Common myeloid progenitor, CD34-positive (primary cell): ENCODE measurements around the gene SMURF1.

Experiments used
- CTCF ChIA-PET: fragments of 350-600 bp; sonication (Branson Sonifier 250); formaldehyde crosslinking; loops from one replicate; lab custom pipeline; 2021; ENCODE audit warnings: antibody characterized with exemption; lab: Charles Lee
- POLR2A ChIA-PET: fragments of 350-600 bp; sonication (Branson Sonifier 250); formaldehyde crosslinking; loops from one replicate; lab custom pipeline; 2021; ENCODE audit warnings: antibody characterized with exemption; lab: Charles Lee
- DNase-seq, 3 donors: peaks; one replicate each; pipeline versions ENCODE4 v3.0.0 to v3.0.0-alpha.2; 2013
- H3K27ac ChIP-seq, 2 experiments: 1 replicate in 1 of 2; 2 replicates in 1 of 2; pipeline ENCODE4 v1.7.0; 2013; ENCODE audit warnings: inconsistent platforms in 2 of 2, low read length in 2 of 2, mild to moderate bottlenecking in 2 of 2, low read depth in 1 of 2, moderate library complexity in 1 of 2; ENCODE audit not compliant: severe bottlenecking in 2 of 2, insufficient read depth in 1 of 2, poor library complexity in 1 of 2
- H3K27me3 ChIP-seq, 5 experiments: replicated peaks in 2 of 5; 1 replicate in 3 of 5; 2 replicates in 2 of 5; pipeline versions ENCODE4 v1.6.1 to v1.7.0; 2013; ENCODE audit warnings: low read length in 4 of 5, mild to moderate bottlenecking in 2 of 5, moderate library complexity in 2 of 5, inconsistent platforms in 1 of 5; ENCODE audit not compliant: insufficient read depth in 5 of 5, control insufficient read depth in 4 of 5
- H3K36me3 ChIP-seq, 4 experiments: 1 replicate in 2 of 4; 2 replicates in 2 of 4; pipeline versions ENCODE4 v1.6.1 to v1.7.0; 2013; ENCODE audit warnings: low read length in 3 of 4, control low read depth in 1 of 4, mild to moderate bottlenecking in 1 of 4; ENCODE audit not compliant: control insufficient read depth in 4 of 4, insufficient read depth in 4 of 4
- H3K4me1 ChIP-seq, 4 experiments: 1 replicate in 3 of 4; 2 replicates in 1 of 4; pipeline versions ENCODE4 v1.6.1 to v1.7.1; 2013; ENCODE audit warnings: low read length in 3 of 4, mild to moderate bottlenecking in 3 of 4, control low read depth in 1 of 4, inconsistent platforms in 1 of 4, moderate library complexity in 1 of 4; ENCODE audit not compliant: control insufficient read depth in 4 of 4, insufficient read depth in 4 of 4; ENCODE audit errors: control extremely low read depth in 1 of 4
- H3K4me3 ChIP-seq, 7 experiments: 1 replicate in 4 of 7; 2 replicates in 3 of 7; pipeline versions ENCODE4 v1.5.1 to v1.7.0; 2013; ENCODE audit warnings: mild to moderate bottlenecking in 7 of 7, low read length in 6 of 7, moderate library complexity in 6 of 7, inconsistent platforms in 2 of 7, low read depth in 2 of 7, control low read depth in 1 of 7; ENCODE audit not compliant: insufficient read depth in 4 of 7, control insufficient read depth in 1 of 7; ENCODE audit errors: extremely low read depth in 1 of 7
- H3K9me3 ChIP-seq, 5 experiments: 1 replicate in 4 of 5; 2 replicates in 1 of 5; pipeline versions ENCODE4 v1.6.1 to v1.7.1; 2013; ENCODE audit warnings: low read length in 4 of 5, mild to moderate bottlenecking in 2 of 5, inconsistent platforms in 1 of 5, low read depth in 1 of 5, moderate library complexity in 1 of 5; ENCODE audit not compliant: control insufficient read depth in 4 of 5, insufficient read depth in 2 of 5; ENCODE audit errors: control extremely low read depth in 1 of 5
- whole genome bisulfite sequencing: methylation state at CpG from one replicate; pipeline ENCODE4 v1.1.5; 2013; ENCODE audit not compliant: insufficient coverage; 5-methylcytosine and 5-hydroxymethylcytosine counted together

SMURF1 gene

DNA sequence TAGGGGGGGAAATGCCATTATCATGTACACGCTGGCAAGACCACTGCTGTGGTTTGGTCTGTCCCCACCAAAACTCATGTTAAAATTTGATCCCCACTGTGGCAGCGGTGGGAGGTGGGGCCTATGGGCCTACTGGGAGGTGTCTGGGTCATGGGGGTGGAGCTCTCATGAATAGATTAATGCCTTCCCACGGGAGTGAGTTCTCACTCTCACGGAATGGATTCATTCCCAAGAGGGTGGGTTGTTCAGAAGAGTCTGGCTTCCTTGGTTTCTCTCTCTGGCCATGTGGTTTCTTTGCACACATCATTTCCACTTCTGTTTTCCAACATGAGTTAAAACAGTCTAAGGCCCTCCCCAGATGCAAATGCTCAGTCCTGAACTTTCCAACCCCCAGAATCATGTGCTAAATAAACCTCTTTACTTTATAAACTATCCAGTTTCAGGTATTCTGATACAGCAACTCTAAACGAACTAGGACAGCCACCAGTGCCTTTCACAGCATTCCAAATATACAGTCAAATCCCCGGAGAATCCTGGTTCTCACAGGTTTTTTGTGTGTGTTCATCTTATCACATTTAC lies 44.3 kb downstream of the SMURF1 start:
- 90% methylated on average over 2 of the region's 6 CpGs for WGBS
- H3K36me3 ChIP-seq: peaks cover 0 to 22% (median 3%) of the 10 kb centered on the region in 4 experiments
- H3K4me1 ChIP-seq: no peaks in the 10 kb centered on the region
- H3K27me3 ChIP-seq: no peaks in the 10 kb centered on the region
- H3K9me3 ChIP-seq: peaks cover 6 to 30% (median 10%) of the 10 kb centered on the region in 5 experiments
- DNase-seq: no peak
- CTCF ChIA-PET: interaction anchor here (0.7 to 1.4 kb wide), 2 partner anchors 27 to 151 kb away, joined by 3 read pairs; no protein-coding TSS in a partner anchor
- H3K27ac ChIP-seq: no peak overlapping the region
- POLR2A ChIA-PET: no interaction called here
- no peak overlapping the region for H3K4me3 ChIP-seq

DNA sequence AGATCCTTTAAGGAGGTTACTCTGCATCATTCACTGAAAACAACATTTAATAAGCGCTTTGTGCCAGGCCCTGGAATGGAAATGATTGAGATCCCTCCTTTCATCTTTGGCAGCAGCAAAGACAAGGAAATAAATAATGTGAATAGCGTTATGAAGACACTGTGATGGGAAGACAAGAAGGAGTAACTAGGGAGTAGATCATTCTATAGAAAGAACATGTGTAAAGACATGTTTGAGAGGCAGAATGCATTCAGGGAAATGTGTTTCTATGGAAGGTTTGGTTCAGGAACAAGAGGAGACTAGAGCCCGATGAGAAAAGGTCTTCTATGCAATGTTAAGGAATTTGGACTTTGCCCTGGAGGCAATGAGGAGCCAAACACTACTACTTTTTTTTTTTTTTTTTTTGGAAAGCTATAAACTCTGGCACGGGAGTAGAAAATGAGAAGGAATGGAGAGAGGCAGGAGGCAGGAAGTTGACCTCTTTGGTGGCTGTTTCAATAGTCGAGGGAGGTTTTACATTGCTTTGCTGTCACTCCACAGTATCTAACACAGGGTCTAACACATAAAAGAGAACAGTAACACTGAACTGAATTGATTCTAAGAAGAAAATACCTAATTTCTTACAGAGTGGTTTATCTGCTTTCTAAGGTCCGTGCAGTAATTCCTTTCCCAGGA lies 44.9 kb downstream of the SMURF1 start:
- no peaks in the 10 kb centered on the region for H3K4me1 ChIP-seq
- 96% methylated on average over 4 of the region's 6 CpGs for WGBS
- H3K36me3 ChIP-seq: peaks cover 0 to 22% (median 3%) of the 10 kb centered on the region in 4 experiments
- H3K27ac ChIP-seq: no peak overlapping the region
- peaks cover 6 to 30% (median 10%) of the 10 kb centered on the region in 5 experiments for H3K9me3 ChIP-seq
- ChIA-PET POLR2A (no interaction called here), CTCF (no interaction called here)
- no peak overlapping the region for H3K4me3 ChIP-seq
- H3K27me3 ChIP-seq: no peaks in the 10 kb centered on the region
- DNase-seq: no peak

DNA sequence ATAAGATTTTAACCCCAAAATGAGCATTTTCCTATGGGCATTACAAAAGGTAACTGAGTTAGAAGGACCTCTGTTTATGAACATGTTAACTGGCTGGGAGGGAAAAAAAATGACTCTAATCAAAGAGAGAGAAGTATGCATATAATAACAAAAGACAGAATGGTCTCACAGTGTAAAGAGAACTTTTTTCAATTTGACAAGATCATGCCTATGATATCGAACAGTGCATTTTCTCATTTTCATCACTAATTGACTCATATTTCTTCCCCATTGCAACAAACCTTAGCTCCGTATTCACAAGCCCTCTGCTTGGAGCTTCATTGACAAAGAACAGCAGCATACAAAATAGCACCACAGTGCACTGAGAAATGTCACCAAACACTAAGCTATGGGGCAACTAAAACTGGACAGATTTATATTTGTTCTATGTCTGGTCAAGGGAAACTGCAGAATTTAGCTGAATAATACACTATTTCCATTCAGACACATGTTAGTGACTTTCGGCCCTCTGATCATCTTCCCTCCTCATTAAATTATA lies 45.6 kb downstream of the SMURF1 start:
- no peaks in the 10 kb centered on the region for H3K4me1 ChIP-seq
- DNase-seq: no peak
- H3K27ac ChIP-seq: no peak overlapping the region
- 90% methylated on average over 2 of the region's 3 CpGs for WGBS
- ChIA-PET CTCF (interaction anchor here (1.1 kb wide), 1 partner anchor 16 kb away, joined by 3 read pairs; no protein-coding TSS in a partner anchor), POLR2A (no interaction called here)
- peaks cover 6 to 30% (median 10%) of the 10 kb centered on the region in 5 experiments for H3K9me3 ChIP-seq
- peaks cover 0 to 22% (median 3%) of the 10 kb centered on the region in 4 experiments for H3K36me3 ChIP-seq
- H3K4me3 ChIP-seq: no peak overlapping the region
- H3K27me3 ChIP-seq: no peaks in the 10 kb centered on the region

DNA sequence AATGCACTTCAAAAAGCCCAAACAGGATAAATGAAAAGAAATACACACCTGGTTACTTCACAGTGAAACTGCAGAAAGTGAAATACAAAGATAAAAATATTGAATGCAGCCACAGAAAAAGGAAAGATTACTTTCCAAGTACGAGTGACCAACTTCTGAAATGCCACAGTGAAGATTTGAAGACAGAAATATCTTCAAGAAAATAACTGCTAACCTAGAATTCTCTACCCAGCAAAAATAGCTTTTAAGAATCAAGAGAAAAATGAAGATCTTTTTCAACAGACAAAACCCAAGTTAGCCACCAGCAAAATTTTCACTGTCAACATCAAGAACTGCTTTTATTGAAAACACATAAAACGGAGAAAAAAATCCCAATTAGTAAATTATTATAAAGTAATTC lies 46.2 kb downstream of the SMURF1 start:
- no peak for DNase-seq
- H3K27me3 ChIP-seq: no peaks in the 10 kb centered on the region
- no peaks in the 10 kb centered on the region for H3K4me1 ChIP-seq
- WGBS: no CpG with 5 or more reads among the region's 2 CpGs
- peaks cover 6 to 30% (median 10%) of the 10 kb centered on the region in 5 experiments for H3K9me3 ChIP-seq
- peaks cover 0 to 22% (median 3%) of the 10 kb centered on the region in 4 experiments for H3K36me3 ChIP-seq
- no peak overlapping the region for H3K27ac ChIP-seq
- POLR2A ChIA-PET: no interaction called here
- CTCF ChIA-PET: interaction anchor here (1.1 kb wide), 1 partner anchor 17 kb away, joined by 3 read pairs; no protein-coding TSS in a partner anchor
- H3K4me3 ChIP-seq: no peak overlapping the region

DNA sequence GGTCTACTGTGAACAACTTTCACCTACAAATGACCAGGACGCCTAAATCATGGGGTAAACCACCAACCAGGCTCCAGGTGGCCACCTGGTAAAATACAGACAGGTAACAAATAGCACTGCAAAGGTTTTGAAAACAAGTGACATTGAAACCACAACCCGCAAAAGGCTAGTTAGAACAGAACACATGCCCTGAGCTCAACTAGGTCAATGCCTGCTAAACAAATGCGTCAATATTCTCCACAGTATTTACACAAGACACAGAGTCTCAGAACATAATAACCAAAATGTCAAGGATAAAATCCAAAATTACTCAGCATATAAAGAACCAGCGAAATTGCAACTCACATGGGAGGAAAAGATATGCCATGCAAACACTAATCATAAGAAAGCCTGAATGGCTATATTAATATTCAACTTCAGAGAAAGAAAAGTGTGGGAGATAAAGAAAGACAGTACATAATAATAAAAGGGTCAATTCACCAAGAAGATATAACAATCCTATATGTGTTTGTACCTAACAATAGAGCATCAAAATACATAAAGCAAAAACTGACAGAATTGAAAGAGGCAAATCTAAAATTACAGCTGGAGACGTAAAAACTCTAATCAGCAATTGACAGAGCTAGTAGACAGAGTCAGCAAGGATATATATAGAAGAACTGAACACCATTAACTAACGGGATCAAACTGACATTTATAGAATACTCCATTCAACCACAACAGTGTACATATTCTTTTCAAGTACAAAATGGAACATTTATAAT lies 47.6 kb downstream of the SMURF1 start:
- no peaks in the 10 kb centered on the region for H3K27me3 ChIP-seq
- H3K4me1 ChIP-seq: no peaks in the 10 kb centered on the region
- no peak for DNase-seq
- peaks cover 0 to 22% (median 3%) of the 10 kb centered on the region in 4 experiments for H3K36me3 ChIP-seq
- ChIA-PET CTCF (interaction anchor here (0.8 kb wide), 1 partner anchor 19 kb away, joined by 3 read pairs; no protein-coding TSS in a partner anchor), POLR2A (no interaction called here)
- H3K27ac ChIP-seq: no peak overlapping the region
- WGBS: 100% methylated on average over 2 of the region's 6 CpGs
- peaks cover 6 to 30% (median 10%) of the 10 kb centered on the region in 5 experiments for H3K9me3 ChIP-seq
- no peak overlapping the region for H3K4me3 ChIP-seq

DNA sequence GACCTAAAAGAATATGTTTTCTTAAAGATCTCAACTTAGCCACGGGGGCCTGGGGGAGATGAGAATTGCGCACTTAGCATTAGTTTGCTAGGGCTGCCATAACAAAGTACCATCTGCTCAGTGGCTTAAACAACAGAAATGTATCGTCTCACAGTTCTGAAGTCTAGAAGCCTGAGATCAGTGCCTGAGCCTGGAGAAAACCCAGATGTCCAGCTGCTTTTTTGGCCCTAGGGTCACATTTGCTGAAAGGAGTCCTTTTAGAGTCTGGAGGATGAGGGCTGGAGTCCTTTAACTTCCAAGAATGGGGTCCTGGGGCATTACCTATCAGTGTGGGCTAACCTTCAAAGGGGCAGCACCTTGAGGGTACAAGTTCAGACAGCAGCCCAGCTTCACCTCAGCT lies 48.2 kb downstream of the SMURF1 start:
- Histone ChIP-seq H3K27ac (no peak overlapping the region), H3K4me3 (no peak overlapping the region), H3K9me3 (peaks cover 6 to 30% (median 10%) of the 10 kb centered on the region in 5 experiments), H3K27me3 (no peaks in the 10 kb centered on the region), H3K36me3 (peaks cover 0 to 18% (median 3%) of the 10 kb centered on the region in 4 experiments), H3K4me1 (no peaks in the 10 kb centered on the region)
- ChIA-PET CTCF (no interaction called here), POLR2A (no interaction called here)
- DNase-seq: no peak
- 52% methylated on average over 3 of the region's 3 CpGs for WGBS
